ENCODE results near the gene KIAA0513.

GRCh38 chr16:85140455-85141012, 112.9 kb downstream of the KIAA0513 start:
- no peak for TF ChIP-seq CTCF (IDR thresholded peaks at IDR 0.05)
- TF ChIP-seq POLR2A (IDR thresholded peaks at IDR 0.05), result no peak
- TF ChIP-seq EP300 (IDR thresholded peaks at IDR 0.05), result no peak

All from tibial nerve (tissue), 4 donors.